Activated CD4-positive, alpha-beta T cell treated with anti-CD3 and anti-CD28 coated beads, Interleukin-2, amount 50 U/mL, for 1 hour (primary cell): ENCODE data around the gene REV1.
"Not testable (repeated sequence)": the region's sequence is repeated elsewhere in the genome, so short reads cannot be mapped to it uniquely, and the experiment has no call there.

Source experiments
- DNase-seq: peaks from one replicate; pipeline ENCODE4 v3.0.0-alpha.2; 2020

Gene REV1

GRCh38 chr2:99489761-99490622, at the start of gene REV1:
Gene REV1 (minus strand): TSS chr2:99490017. CDS start chr2:99464975, 25,042 bp downstream.
- DNase-seq, result peak; percentile 93

GRCh38 chr2:99537910-99538485, 48.2 kb upstream of the REV1 start:
- DNase-seq, result no peak

GRCh38 chr2:99524056-99524455, 34.2 kb upstream of the REV1 start:
- no peak for DNase-seq

GRCh38 chr2:99522157-99522556, 32.3 kb upstream of the REV1 start:
- no peak for DNase-seq

GRCh38 chr2:99520813-99521212, 31.0 kb upstream of the REV1 start:
- DNase-seq, result no peak

GRCh38 chr2:99520195-99520594, 30.4 kb upstream of the REV1 start:
- no peak for DNase-seq

- DNase-seq, result no peak
Observed at GRCh38 chr2:99514357-99514756, 24.5 kb upstream of the REV1 start.

GRCh38 chr2:99512181-99512591, 22.4 kb upstream of the REV1 start:
- DNase-seq, result no peak

- no peak for DNase-seq
Observed at GRCh38 chr2:99509387-99509786, 19.6 kb upstream of the REV1 start.

GRCh38 chr2:99507937-99508818, 18.4 kb upstream of the REV1 start:
- no peak for DNase-seq

GRCh38 chr2:99504844-99505584, 15.2 kb upstream of the REV1 start:
- DNase-seq, result no peak

- DNase-seq, result not testable (repeated sequence)
Observed at GRCh38 chr2:99503662-99504416, 14.0 kb upstream of the REV1 start.

- no peak for DNase-seq
Observed at GRCh38 chr2:99496021-99496420, 6.2 kb upstream of the REV1 start.

- no peak for DNase-seq
Observed at GRCh38 chr2:99495115-99495860, 5.5 kb upstream of the REV1 start.

- no peak for DNase-seq
Observed at GRCh38 chr2:99492721-99493120, 2.9 kb upstream of the REV1 start.

GRCh38 chr2:99490623-99491461, 1.0 kb upstream of the REV1 start:
- DNase-seq, result no peak

GRCh38 chr2:99489063-99489760, 605 bp downstream of the REV1 start:
- DNase-seq, result peak; percentile 43

- no peak for DNase-seq
Observed at GRCh38 chr2:99488539-99489062, 1.2 kb downstream of the REV1 start.

GRCh38 chr2:99487906-99488305, 1.9 kb downstream of the REV1 start:
- DNase-seq, result no peak
